IgD-negative memory B cell (primary cell): ENCODE measurements around the gene NOTO. TPM values are rescaled to one million over a fixed set of nuclear protein-coding genes. Genes with fewer than 3 reads are reported as not detected.
"Not testable (repeated sequence)": the region's sequence is repeated elsewhere in the genome, so short reads cannot be mapped to it uniquely, and the experiment has no call there.

Experiments
- H3K27ac Mint-ChIP-seq, 3 donors: one replicate each; pipeline ENCODE4 v1.8.0; 2020 to 2022; ENCODE audit warnings: mild to moderate bottlenecking in 3 of 3, mixed read lengths in 3 of 3, moderate library complexity in 1 of 3
- H3K27me3 Mint-ChIP-seq: one replicate; pipeline ENCODE4 v1.8.0; 2021; ENCODE audit warnings: mixed read lengths
- H3K36me3 Mint-ChIP-seq: one replicate; pipeline ENCODE4 v1.8.0; 2020; ENCODE audit warnings: mild to moderate bottlenecking, mixed read lengths
- H3K4me1 Mint-ChIP-seq, 3 donors: one replicate each; pipeline ENCODE4 v1.8.0; 2020 to 2022; ENCODE audit warnings: mixed read lengths in 3 of 3, mild to moderate bottlenecking in 1 of 3
- H3K4me3 Mint-ChIP-seq, 4 donors: one replicate each; pipeline ENCODE4 v1.8.0; 2020 to 2022; ENCODE audit warnings: mild to moderate bottlenecking in 4 of 4, mixed read lengths in 4 of 4, moderate library complexity in 3 of 4
- H3K9me3 Mint-ChIP-seq, 3 donors: one replicate each; pipeline ENCODE4 v1.8.0; 2020 to 2021; ENCODE audit warnings: mixed read lengths in 3 of 3, mild to moderate bottlenecking in 1 of 3
- polyA plus RNA-seq: library from polyadenylated mRNA; unstranded; fragments of 300-500 nt; fragmentation: Illumina TruSeq; gene quantifications from one replicate; pipeline ENCODE4 v1.2.3, GENCODE V29; 2021

NOTO gene, protein sequence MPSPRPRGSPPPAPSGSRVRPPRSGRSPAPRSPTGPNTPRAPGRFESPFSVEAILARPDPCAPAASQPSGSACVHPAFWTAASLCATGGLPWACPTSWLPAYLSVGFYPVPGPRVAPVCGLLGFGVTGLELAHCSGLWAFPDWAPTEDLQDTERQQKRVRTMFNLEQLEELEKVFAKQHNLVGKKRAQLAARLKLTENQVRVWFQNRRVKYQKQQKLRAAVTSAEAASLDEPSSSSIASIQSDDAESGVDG
- polyA plus RNA-seq, result not detected

DNA sequence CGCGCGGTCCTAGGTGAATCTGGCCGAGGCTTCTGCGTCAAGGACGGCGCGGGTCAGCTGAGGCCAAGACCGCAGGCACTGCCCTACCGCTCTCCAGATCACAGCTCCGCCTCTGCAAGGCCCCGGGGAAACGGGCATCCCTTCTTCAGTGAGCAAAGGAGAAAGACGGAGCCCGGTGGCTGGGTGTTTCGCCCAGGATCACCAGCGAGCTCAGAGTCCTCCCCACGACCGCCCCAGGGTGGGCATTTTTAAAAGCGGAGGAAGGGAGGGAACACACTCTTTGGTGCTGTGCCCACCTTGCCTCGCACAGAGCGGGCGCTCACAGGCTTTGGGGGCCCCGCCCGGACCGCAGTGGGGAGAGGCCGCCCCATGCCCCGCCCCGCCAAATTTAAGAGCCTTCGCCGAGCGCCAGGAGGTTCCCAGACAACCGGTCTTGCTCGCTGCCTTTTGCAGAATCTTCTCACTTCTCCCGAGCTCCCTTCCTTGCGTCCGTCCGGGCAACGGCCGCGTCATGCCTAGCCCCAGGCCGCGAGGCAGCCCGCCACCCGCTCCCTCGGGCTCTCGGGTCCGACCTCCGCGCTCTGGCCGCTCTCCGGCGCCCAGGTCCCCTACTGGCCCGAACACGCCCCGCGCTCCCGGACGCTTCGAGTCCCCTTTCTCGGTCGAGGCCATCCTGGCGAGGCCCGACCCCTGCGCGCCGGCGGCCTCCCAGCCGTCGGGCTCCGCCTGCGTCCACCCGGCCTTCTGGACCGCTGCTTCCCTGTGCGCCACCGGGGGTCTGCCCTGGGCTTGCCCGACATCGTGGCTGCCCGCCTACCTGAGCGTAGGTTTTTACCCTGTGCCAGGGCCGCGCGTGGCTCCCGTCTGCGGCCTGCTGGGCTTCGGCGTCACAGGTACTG is at the start of gene NOTO:
NOTO (plus strand) TSS at position 419 of the 899 bp plus-strand sequence; CDS start at position 512, 93 bp downstream.
- Mint-ChIP-seq H3K36me3 (peaks cover 2% of the 10 kb centered on the region), H3K27ac (peak within 1 kb of the TSS in 1 of 3 donors; percentile 71), H3K4me3 (peak within 1 kb of the TSS in 3 of 4 donors; percentile 23 to 41 (median 41)), H3K4me1 (peaks cover 0 to 5% (median 2%) of the 10 kb centered on the region in 3 donors), H3K9me3 (peaks cover 0 to 3% (median 0%) of the 10 kb centered on the region in 3 donors), H3K27me3 (peaks cover 39% of the 10 kb centered on the region)

DNA sequence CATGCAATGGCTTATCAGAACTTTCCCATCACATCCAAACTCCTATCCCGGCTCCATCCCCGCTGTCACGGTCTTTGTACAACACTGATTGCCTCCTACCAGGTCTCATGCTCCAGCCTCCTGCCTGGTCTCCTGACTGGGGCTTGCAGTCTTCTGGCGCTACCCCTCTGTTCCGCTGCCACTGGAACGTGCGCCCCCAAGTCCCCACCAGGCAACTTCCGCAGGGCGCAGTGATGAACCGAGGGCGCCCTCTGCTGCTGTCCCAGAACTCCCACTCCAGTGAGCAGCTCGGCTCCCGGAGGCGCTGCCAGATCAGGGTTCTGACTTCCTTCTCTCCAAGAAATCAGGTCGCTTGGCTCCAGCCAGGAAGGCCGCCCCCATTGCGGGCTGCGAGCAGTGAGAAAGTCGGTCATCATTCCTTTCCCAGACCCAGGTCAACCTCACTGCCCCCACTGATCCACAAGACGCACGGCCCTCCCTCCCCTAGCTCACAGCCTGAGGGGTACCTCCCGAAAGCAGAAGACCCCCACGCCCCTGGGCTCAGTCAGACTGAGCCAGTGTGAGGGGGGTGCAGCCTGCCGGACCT is 45.7 kb upstream of the NOTO start:
- peaks cover 0 to 9% (median 0%) of the 10 kb centered on the region in 3 donors for H3K9me3 Mint-ChIP-seq
- no peaks in the 10 kb centered on the region for H3K36me3 Mint-ChIP-seq
- peaks cover 33% of the 10 kb centered on the region for H3K27me3 Mint-ChIP-seq
- H3K4me3 Mint-ChIP-seq, result no peak overlapping the region
- H3K27ac Mint-ChIP-seq, result no peak overlapping the region
- H3K4me1 Mint-ChIP-seq, result no peaks in the 10 kb centered on the region

DNA sequence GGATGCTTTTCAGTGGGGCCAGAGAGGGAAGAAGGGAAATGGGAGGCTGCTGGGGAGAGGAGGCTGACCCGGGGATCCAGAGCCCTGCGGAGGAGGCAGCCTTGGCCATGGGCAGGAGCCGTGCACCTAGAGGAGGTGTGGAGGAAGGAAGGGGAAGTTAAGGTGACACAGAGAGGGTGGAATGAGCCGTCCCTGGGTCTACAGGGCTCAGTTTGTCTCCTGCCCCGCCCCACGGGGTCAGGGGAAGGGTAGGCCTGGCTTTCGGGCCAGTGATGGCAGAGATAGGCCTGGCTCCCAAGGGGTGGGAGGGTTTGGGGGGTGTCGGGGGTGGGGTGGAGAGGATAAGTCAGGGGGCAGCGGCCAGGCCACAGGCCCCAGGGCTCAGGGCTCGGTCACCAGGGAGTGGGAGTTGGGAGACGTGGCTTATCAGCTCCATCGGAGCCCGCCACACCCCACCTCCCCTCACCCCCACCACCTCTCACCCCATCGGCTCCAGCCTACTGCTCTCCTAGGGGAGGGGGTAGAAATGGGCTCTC is 39.5 kb upstream of the NOTO start:
- H3K27ac Mint-ChIP-seq, result no peak overlapping the region
- H3K36me3 Mint-ChIP-seq, result no peaks in the 10 kb centered on the region
- H3K27me3 Mint-ChIP-seq, result peaks cover 14% of the 10 kb centered on the region
- no peak overlapping the region for H3K4me3 Mint-ChIP-seq
- H3K9me3 Mint-ChIP-seq, result peaks cover 0 to 2% (median 0%) of the 10 kb centered on the region in 3 donors
- no peaks in the 10 kb centered on the region for H3K4me1 Mint-ChIP-seq

DNA sequence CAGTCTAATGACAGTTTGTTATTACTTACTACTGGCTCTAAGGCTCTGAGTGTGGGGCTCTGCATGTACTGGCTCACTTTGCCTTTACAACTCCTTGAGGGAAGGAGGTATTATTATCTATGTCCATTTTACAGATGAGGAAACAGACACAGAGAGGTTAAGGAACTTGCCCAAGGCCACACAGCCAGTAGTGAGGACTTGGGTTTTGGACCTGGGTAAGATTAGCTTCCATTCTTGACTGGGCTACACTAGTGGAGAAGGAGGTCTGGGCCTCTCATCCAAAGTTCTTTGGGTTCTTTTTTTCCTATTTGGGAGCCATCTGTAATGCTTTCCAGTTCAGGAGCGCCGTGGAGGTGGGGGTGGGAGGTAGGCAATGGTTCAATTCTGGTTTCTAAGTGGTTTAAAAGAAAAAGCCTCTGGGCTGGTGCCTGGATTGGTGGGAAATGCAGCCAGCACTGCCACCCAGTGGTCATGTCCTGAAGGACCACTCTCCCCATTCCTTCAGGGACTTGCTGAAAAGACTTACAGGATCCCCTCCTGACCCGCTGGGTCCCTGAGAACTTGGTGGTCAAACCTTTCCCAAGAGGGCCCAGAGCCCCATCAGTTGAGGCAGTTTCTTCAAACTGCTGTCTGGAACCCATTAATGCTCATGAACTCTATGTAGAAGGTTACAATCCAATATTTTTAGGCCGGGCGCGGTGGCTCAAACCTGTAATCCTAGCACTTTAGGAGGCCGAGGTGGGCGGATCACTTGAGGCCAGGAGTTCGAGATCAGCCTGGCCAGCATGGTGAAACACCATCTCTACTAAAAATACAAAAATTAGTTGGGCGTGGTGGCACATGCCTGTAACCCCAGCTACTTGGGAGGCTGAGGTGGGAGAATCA is 38.6 kb upstream of the NOTO start:
- Mint-ChIP-seq H3K27me3 (peaks cover 12% of the 10 kb centered on the region), H3K36me3 (no peaks in the 10 kb centered on the region), H3K9me3 (peaks cover 0 to 2% (median 0%) of the 10 kb centered on the region in 3 donors), H3K27ac (peak overlapping the region in 2 of 3 donors; percentile 13 to 59), H3K4me3 (no peak overlapping the region), H3K4me1 (no peaks in the 10 kb centered on the region)

DNA sequence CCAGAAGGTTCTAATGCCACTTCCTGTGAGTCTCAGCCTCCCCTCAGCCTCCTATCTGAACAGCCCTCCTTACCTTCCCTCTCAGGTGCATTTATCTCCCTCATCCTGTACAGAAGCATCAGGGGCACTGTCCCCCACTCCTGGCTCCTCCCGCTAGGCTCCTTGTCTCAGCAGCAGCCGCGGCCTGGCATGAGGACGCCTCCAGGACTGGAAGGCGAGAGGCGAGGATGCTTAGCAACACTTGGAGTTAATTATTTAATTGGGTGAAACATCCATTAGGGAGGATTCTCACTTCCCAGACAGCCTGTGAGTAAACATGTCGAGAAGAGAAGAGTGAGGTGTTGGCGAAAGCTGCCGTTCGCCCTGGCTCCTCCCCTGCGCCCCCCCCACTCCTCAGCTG is 36.4 kb upstream of the NOTO start:
- H3K9me3 Mint-ChIP-seq, H3K36me3 Mint-ChIP-seq, H3K27ac Mint-ChIP-seq, H3K4me3 Mint-ChIP-seq, H3K27me3 Mint-ChIP-seq, H3K4me1 Mint-ChIP-seq: not testable (repeated sequence)

DNA sequence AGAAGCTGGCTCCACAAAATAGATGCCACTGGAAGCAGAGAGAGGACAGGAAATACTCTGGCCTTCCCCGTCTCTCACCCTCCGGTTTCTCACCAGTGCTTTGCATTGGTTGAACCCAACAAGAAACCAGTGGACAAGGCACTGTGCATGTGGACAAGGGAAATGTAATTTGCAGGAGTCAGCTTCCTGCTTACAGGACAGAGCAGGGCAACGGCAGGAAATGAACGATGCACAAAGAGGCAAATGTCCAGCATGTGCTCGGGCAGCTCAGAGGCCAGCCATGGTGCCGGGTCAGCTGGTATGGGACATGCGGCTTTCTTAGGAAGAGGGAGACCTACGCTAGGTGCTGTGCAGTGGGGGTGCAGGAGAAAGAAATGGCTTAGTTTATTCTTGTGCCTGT is 35.6 kb upstream of the NOTO start:
- H3K27me3 Mint-ChIP-seq, H3K4me1 Mint-ChIP-seq, H3K4me3 Mint-ChIP-seq, H3K36me3 Mint-ChIP-seq, H3K9me3 Mint-ChIP-seq, H3K27ac Mint-ChIP-seq: not testable (repeated sequence)

DNA sequence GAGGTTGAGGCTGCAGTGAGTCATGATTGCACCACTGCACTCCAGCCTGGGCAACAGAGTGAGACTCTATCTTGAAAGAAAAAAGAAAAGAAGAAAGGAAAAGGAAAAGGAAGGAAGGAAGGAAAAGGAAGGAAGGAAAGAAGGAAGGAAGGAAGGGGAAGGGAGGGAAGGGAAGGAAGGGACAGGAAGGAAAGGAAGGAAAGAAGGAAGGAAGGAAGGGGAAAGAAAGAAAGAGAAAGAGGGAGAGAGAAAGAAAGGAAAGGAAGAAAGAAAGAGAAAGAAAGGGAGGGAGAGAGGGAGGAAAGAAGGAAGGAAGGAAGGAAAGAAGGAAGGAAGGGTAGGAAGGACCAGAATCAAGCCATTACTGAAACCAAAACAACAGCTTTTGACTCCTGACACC is 34.0 kb upstream of the NOTO start:
- not testable (repeated sequence) for H3K27ac Mint-ChIP-seq, H3K27me3 Mint-ChIP-seq, H3K4me3 Mint-ChIP-seq

DNA sequence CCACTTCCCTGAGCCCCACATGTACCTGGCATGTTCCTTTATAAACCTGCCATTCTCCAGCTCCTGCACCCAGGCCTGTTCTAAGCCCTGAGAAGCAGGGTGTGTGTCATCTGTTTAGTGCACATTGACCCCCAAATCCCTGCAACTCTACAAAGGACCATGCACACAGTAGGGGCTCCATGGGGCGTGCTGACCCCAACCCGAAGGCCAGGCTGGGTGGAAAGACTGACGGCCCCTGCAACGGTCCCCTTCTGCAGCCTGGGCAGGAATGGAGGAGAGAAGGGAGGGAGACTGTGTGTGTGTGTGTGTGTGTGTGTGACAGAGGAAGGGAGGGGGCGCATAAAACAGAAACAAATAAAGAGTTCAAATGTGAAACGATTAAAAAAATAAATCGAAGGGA is 32.0 kb upstream of the NOTO start:
- not testable (repeated sequence) for H3K4me3 Mint-ChIP-seq, H3K36me3 Mint-ChIP-seq, H3K27ac Mint-ChIP-seq, H3K4me1 Mint-ChIP-seq, H3K9me3 Mint-ChIP-seq
- peaks cover 13% of the 10 kb centered on the region for H3K27me3 Mint-ChIP-seq

More for the DNA sequence above, 34.0 kb upstream of the NOTO start:
- H3K36me3 Mint-ChIP-seq, H3K4me1 Mint-ChIP-seq, H3K9me3 Mint-ChIP-seq: not testable (repeated sequence)

DNA sequence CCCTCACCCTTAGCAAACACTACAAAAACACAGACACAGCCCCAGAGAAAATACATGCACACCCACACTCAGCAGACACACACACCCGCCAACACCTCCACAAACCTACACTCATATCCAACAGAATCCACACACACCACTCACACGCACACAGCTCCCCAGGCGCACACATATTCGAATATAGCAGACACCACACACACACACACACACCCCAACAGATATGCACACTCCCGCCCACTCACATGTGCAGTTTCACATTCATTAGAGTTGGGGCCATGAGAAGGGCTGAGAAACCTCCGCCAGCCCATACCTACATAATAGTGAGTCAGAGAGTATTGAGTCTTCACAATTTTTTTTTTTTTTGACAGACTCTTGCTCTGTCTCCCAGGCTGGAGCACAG is 29.4 kb upstream of the NOTO start:
- H3K4me3 Mint-ChIP-seq, result no peak overlapping the region
- H3K36me3 Mint-ChIP-seq, result no peaks in the 10 kb centered on the region
- H3K4me1 Mint-ChIP-seq, result peaks cover 7 to 9% (median 8%) of the 10 kb centered on the region in 3 donors
- peak overlapping the region in 1 of 3 donors; percentile 25 for H3K27ac Mint-ChIP-seq
- H3K9me3 Mint-ChIP-seq, result peaks cover 0 to 2% (median 0%) of the 10 kb centered on the region in 3 donors
- H3K27me3 Mint-ChIP-seq, result peaks cover 29% of the 10 kb centered on the region

DNA sequence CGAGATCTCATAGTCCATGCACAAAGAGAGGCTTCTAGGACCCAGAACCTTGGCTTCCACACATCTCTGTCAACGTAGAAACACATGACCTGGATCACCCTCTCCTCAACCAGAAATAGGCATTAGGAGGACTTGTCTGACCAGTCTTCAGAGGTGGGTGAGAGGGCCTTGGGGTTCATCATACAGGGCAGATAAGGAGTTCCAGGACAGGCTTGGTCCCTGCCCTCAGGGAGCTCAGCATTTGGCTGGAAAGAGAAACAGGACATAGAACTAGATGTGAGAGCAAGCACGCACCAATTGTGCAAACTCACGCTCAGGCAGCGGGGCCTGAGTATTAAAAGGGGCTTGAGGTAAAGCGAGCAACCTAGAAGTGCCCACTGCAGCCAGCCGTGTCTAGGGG is 28.6 kb upstream of the NOTO start:
- H3K36me3 Mint-ChIP-seq, result no peaks in the 10 kb centered on the region
- H3K27me3 Mint-ChIP-seq, result peaks cover 29% of the 10 kb centered on the region
- H3K4me3 Mint-ChIP-seq, result peak overlapping the region in 1 of 4 donors; percentile 46
- peaks cover 0 to 2% (median 0%) of the 10 kb centered on the region in 3 donors for H3K9me3 Mint-ChIP-seq
- peaks cover 7 to 9% (median 8%) of the 10 kb centered on the region in 3 donors for H3K4me1 Mint-ChIP-seq
- peak overlapping the region in 1 of 3 donors; percentile 25 for H3K27ac Mint-ChIP-seq

DNA sequence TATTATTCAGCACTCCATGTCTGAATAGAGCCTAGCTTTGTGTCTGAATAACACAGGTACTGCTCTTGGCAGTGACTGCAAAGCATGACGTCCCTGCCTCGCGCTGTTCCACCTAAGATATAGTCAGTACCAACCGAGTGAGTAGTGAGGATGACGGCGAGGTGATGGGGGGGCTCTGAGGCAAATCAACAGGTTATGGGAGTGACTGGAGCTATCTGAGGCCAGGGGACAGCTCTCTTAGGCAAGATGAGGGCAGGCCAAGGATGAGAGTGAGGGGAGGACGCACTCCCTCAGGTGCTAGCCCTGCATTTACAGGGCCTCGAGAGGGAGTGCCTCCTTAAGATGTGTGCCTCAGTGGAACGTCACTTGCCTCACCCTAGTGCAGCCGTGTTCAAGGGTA is 28.1 kb upstream of the NOTO start:
- Mint-ChIP-seq H3K27me3 (peaks cover 29% of the 10 kb centered on the region), H3K4me1 (peaks cover 7 to 9% (median 8%) of the 10 kb centered on the region in 3 donors), H3K27ac (no peak overlapping the region), H3K4me3 (peak overlapping the region in 2 of 4 donors; percentile 46 to 76), H3K9me3 (peaks cover 0 to 2% (median 0%) of the 10 kb centered on the region in 3 donors), H3K36me3 (no peaks in the 10 kb centered on the region)

DNA sequence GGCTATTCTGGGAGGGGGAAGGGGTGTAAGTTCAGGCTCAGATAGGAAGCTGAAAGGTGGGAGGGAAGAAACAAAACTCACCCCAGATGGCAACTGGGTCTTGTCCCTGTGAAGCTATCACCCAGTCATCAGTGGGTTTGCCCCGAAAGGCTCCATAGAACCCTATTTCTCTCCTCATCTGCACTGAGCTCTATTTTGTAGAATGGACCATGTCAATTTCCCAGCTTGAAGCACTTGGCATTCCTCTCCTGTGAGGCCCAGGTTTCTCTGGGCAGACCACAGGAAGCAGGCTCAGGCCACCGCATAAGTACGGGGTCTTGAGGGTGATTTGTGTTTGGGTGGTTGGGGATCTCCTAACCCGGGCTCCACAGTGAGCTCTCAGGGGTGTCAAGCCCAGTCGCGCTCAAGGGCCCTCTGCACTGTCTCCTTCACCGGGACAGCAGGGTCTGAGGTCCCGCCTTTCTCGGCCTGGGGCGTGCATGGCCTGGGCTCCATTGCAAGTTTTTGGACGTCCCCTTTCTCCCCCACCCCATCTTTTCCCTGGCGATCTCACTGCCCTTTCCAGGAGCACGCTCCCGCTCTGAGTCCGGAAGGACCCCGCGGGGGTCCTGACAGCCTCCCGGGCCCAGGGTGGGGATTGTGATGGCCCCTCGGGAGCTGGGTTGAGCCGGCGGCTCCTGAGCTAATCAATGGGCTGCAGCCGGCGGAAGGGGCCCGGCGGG is 27.3 kb upstream of the NOTO start:
- no peaks in the 10 kb centered on the region for H3K36me3 Mint-ChIP-seq
- H3K27me3 Mint-ChIP-seq, result peaks cover 29% of the 10 kb centered on the region
- peaks cover 0 to 2% (median 0%) of the 10 kb centered on the region in 3 donors for H3K9me3 Mint-ChIP-seq
- peaks cover 7 to 9% (median 8%) of the 10 kb centered on the region in 3 donors for H3K4me1 Mint-ChIP-seq
- no peak overlapping the region for H3K27ac Mint-ChIP-seq
- H3K4me3 Mint-ChIP-seq, result peak overlapping the region; percentile 41 to 65 (median 46)

DNA sequence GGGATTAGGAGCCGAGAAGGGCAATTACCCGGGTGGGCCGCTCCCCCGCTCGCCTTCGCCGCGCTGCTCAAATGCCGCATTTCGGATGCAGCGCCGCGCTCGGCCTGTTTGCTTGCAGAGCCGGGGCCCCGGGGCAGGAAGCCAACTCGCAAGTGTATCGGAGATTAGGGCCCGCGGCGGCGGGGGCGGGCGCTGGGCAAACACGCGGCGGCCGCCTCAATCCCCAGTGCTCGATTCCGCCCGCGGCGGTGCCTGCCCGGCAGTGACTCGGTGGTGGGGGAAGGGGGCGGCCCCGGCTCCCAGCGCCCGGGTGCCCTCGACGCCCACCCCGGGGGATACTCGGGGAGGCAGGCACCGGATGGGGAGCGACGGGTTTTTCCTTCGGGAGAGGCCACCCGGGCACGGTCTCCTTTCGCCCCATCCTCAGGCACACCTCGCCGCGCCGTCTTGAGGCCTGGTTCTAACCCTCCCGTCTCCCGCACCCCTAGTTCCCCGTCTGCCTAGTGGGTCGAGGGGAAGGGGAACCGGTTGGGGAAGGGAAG is 26.6 kb upstream of the NOTO start:
- Mint-ChIP-seq H3K9me3 (peaks cover 0 to 2% (median 0%) of the 10 kb centered on the region in 3 donors), H3K36me3 (no peaks in the 10 kb centered on the region), H3K27ac (no peak overlapping the region), H3K4me3 (peak overlapping the region in 3 of 4 donors; percentile 84 to 97 (median 93)), H3K27me3 (peaks cover 29% of the 10 kb centered on the region), H3K4me1 (peaks cover 7 to 9% (median 8%) of the 10 kb centered on the region in 3 donors)
